NCI-H446 treated with DMSO at 0.1 percent for 48 hours (cell line): ENCODE results near the gene PFN3.

Source experiments
- DNase-seq: peaks from one replicate; lab custom pipeline; 2025; lab: John Stamatoyannopoulos, UW

PFN3 gene, protein sequence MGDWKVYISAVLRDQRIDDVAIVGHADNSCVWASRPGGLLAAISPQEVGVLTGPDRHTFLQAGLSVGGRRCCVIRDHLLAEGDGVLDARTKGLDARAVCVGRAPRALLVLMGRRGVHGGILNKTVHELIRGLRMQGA

DNA sequence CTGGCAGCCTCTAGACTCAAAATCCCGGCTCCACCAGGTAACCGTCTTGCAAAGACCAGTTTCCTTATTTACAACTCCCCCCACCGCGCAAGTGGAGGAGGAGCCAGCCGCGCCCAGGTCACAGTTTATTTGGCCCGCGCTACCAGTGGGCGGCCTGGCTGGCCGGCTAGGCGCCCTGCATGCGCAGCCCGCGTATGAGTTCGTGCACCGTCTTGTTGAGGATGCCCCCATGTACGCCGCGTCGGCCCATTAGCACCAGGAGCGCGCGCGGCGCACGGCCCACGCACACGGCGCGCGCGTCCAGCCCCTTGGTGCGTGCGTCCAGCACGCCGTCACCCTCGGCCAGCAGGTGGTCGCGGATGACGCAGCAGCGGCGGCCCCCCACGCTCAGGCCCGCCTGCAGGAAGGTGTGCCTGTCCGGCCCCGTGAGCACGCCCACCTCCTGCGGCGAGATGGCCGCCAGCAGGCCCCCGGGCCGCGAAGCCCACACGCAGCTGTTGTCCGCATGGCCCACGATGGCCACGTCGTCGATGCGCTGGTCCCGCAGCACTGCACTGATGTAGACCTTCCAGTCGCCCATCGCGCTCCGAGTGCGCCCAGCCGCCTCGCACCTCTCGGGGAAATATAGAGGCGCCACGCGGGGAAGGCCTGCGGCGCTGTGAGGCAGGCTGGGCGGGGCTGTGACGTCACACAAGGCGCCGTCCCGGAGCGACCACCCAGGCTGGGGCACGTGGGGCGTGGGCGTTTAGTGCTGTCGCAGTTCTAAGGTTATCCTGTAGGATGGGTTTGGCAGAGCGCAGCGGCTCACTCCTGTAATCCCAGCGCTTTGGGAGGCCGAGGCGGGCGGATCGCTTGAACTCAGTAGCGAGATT, at the start of gene PFN3:
PFN3 (minus strand) TSS at position 665 of the 872 bp plus-strand sequence; CDS start at position 580, 85 bp downstream.
- no peak for DNase-seq

DNA sequence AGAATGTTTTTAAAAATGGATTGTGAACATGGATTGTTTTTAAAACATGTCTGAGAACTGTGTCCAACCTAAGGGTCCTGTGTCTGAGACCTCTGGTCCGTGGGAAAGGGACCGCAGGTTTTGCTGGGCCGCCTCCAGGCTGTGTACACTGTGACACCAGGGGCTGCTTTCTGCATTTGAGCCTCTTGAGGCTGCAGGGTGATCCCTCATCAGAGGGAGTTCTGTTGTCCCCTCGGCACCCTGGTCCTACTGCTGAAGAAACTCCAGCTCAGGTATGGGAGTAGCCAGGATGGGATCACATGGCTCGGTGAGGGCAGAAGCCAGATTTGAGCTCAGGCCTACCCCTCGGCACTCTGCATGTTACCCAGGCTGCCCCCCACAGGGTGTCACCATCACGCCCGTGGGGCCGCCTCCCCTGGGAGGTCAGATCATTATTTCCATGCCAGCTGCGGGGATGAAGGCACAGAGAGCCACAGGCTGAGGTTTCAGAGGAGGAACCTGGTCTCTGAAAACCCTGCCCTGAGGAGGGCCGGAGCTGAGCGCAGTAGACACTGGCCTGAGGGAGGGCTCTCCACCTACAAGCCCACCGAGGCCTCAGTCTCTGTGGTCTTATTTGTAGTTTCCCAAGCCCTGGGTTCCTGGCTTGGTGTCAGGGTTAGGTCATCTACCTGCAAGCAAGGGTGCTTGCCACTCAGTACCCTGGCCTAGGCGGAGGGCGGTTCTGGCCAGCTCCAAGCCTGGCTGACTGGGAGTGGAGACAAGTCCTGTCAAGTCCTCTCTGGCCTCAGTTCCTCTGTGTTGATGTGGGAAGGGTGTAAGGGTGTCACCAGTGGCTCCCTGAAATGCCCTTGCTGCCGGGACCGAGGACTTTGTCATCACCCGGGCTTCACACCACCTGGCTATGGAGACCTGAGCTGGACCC, 48.9 kb upstream of the PFN3 start:
- no peak for DNase-seq

DNA sequence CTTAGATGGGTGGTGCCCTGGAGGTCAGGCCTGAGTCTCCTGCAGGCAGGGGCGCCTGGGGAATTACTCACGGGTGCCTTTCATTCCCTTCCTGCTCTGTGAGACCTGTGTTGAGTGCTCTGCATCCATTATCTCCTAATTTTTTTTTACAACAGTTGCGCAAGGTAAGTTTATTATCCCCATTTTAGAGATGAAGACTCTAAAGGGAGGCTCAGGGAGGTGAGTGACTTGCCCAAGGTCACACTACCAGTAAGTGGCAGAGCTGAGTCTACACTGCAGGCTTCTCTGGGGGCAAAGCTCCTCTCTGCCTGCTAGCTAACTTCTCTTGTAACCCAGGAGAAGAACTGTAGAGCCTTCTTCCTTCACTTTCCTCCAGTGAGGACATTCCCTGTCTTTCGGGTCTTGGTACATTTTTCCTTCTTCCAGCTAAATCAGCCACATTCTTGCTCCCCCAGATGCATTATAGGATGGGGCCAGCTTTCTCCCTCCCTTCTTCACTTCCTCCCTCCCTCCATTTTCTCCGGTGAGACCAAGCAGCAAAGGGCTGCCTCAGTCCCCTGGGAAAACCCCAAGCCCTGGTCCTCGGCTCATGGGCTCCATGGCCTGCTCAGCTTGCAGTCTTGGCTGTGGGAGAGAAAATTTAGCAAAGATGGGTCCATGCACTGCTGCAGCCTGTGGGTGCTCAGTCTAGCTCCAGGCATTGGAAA, 47.9 kb upstream of the PFN3 start:
- DNase-seq = no peak

DNA sequence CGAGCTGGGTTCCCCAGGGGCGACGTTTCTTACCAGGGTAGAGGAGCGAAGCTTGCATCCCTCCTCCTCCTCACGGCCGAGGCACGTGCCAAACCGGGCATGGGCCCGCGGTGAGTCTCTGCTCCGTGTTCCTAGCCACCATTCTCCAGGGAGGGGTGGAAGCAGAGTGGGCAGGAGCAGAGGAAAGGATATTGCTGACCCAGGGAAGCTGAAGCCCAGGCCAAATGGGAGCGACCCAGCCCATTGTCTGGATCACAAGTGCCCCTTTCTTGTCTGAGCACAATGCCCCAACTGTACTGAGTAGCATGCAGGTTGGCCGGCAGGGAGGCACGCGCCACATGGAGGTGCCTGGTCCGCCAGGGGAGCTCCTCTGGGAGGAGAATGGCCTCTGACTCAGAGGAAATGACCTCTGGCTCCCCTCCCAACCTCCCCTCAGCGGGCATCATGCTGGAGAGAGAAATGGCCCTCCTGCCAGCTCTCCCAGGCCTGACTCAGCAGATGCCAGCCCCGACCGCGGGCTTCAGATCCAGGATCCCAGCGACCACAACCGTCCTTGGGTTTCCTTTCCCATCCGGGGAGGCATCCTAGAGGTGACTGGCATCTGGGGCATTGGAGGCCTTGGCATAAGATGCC, 47.3 kb upstream of the PFN3 start:
- peak; percentile 15 for DNase-seq

DNA sequence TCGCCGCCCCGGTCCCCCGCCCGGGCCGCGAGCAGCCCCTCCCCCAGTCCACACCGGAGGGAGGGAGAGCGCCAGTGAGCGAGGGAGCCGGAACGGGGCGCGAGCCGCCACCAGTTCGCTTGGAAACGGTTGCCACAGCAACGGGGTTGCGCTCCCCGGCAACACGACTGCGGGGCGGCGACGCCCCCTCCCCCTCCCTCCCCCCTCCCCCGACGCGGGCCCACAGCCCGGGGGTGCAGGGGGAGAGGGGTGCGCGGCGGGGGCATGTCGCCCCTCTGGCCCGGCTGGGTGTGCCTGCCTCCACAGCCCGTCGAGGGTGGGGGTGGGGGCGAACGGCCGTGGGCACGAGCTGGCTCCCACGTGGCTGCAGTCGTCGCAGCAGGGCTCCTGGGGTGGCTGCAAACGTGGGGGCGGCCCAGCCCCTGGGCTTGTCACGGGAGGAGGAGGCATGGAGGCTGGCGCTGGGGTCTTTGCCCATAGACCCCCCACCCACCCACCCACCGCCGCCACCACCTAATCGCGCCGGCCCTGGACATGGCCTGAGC, 46.7 kb upstream of the PFN3 start:
- DNase-seq = peak; percentile 37

DNA sequence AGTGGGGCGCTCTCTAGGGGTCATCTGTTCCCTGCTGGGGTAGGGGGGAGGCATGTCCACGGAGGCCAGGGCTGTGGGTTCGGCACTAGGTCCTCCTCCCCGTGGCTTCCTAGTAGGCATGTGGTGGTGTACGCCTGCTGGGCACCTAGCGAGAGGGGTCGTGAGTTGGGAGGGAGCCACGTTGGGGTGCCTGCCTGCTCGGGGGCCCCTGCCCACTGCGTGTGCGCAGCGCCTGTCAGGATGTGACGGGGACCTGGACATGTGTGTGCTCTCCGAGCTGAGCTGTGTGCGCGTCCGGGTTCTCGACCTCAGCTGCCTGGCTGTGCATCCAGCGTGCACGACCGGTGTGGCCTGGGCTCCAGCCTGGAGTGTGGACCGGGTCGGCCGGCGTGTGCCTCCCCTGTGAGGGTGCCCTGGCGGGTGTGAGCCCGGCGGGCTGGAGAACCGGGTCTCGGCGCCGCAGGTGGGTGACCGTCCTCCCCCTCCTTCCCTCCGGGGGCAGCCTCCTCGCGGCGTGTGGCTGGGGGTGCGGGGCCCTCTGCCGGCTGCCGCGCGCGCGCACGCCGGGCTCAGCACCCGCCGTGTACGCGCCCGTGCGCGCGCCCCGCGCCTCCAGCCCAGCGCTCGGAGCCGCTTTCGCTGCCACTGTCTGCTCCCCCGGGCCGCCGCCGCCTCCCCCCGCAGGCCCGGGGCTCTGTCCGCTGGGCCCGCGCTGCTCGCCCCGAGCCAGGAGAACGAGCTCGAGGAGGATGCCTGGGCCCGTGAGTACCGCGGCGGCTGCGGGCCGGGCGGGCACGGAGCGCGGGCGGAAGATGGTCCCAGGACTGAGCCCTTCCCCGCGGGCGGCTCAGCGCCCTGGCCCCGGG, 46.0 kb upstream of the PFN3 start, which contains the start of gene PRR7:
PRR7 (plus strand) TSS at position 615 of the 866 bp plus-strand sequence. CDS start 8,254 bp downstream, outside the sequence.
- DNase-seq = peak; percentile 45

DNA sequence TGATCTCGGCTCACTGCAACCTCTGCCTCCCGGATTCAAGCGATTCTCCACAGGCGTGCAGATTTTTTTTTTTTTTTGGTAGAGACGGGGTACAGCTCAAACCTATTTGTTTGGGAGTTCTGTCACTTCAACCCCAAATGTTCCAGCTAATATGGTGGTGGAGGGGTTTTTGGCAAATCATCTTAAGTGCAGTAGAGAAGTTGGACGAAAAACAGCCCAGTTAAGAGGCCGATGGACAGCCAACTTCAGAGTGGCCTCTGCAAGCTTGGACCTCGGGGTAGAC, 45.4 kb upstream of the PFN3 start:
- DNase-seq = no peak

DNA sequence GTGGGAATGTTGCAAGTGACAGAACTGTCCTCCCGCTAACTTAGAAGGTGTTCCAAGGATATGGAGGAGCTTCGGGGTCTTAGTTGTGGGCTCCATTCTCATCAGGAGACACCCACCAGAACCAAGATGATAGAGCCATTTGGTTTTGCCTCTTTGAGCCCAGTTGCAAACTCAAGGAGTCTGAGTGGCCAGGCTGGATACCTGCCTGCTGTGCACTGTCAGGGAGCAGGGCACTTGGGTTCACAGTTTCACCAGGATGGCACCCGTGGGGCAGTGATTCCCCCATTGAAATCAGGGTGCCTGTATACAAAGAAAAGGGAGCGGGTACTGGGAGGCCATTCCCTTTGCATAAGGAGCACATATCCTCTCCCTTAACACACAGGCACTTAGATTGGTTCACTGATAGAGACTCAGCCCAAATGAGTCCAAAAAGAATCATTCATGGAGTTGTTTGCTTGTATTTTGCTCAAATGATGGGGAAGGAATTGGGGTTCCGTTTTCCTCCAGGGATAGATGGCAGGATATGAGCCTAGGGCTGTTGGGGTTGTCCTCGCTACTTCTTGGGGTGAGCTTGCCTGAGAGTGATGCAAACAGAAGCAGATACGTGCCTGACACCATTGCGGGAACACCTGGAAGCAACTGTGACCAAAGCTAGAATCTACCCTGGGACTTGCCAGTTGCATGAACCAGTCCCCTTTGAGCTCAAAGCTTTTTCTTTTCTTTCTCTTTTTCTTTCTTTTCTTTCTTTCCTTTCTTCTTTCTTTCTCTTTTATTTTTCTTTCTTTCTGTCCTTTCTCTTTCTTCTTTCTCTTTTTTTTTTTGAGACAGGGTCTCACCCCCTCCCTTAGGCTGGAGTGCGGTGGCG, 44.8 kb upstream of the PFN3 start:
- DNase-seq = no peak

DNA sequence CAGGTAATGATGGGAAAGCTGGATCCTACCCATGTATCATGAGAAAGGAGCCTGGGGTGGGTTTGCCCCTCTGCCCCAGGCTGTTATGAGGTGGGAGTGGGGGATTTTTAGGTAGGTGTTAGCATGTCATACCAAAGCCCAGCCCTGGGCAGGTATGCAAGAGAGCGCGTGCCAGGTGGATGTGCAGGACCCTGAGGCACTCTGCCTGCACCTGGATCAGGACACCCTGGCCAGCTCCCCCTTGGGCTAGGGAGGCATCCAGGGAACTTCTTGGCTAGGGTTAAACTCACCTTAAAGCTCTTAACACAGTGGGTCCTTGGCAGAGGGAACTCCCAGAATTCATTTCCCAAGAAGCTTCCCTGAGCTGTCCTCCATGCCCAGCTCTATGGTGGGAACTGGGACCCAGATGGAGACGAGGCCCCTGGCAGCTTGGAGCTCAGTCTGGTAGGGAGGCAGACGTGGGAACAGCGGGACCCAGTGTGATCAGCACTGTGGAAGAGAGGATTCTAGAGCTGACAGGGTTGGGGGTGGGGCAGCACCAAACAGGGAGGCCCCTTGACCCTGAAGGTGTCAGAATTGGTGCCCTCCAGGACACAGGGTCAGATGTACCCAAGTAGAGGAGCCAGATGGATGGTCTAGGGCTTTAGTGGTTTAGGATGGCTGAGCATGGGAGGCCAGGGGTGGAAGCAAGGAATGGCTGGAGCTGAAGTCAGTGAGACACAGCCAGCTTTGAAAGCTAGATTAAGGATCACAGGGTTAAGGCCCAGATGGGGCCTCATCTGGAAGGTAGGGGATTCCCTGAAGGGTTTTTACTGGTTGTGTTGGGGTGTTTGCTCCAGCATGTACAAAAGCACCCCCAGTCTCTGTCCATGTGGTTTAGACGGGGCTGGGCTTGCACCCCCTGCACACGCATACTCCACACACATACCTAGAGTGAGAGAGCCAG, 43.9 kb upstream of the PFN3 start:
- DNase-seq = no peak

DNA sequence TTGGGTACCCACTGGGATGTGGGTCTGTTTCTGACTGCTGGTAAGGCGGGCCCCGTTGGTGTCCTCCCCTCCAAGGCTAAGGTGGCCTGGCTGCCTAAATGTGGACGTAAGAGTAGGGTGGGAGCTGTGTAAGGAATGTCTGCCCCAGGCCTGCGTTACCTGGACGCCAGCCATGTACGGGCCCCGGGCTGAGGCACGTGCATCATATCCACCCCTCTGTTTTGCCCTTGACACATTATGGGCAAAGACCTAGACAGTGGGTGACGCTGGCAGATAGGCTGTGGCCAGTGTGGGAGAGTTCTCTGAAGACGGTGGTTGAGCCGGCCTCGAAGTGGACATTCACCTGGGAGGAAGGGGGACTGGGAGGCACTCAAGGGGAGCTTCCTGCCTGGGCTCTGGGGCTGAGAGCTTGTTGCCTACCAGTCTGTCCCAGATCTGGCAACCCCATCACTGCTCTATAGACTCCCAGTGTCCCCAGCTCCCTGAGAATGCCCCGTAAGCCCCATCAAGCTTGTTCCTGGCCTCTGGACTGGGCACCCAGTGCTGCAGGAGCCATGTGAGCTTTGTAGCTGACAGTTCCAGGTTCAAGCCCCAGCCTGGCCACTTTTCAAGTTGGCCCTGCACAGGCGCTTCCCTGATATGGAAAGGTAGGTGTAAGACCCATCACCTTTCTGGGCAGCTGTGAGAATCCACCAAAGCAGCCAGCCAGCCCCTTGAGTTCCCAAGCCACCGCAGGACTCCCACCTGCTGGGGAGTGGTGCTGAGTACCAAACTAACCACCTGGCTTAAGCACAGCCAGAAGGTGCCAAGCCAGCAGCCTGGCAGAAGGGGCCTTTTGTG, 42.9 kb upstream of the PFN3 start:
- no peak for DNase-seq

DNA sequence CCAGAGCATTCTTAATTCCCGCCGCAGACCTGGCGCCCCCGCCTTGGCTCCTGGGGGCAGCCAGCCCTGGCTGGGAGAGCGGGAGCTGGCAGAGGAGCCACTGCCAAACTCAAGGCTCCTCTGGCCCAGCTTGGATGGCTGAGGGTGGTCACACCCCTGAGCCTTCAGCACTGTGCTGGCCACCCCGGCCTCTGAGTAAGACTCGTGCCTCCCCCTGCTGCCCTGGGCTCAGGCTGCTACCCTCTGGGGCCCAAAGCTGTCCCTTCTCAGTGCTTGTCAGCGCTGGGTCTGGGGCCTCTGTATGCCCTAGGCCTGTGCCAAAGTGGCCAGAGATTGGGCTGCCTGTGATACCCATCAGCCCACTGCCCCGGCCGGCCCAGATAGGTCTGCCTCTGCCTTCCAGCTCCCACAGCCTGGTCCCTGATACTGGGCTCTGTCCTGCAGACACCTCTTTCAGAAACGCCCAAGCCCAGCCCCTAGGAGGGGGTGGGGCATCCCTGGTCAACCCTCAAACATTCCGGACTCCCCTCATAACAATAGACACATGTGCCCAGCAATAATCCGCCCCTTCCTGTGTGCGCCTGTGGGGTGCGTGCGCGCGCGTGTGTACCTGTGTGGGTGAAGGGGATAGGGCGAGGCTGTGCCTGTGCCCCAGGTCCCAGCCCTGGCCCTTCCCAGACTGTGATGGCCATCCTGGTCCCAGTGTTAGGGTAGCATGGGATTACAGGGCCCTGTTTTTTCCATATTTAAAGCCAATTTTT, 41.8 kb upstream of the PFN3 start:
- no peak for DNase-seq

DNA sequence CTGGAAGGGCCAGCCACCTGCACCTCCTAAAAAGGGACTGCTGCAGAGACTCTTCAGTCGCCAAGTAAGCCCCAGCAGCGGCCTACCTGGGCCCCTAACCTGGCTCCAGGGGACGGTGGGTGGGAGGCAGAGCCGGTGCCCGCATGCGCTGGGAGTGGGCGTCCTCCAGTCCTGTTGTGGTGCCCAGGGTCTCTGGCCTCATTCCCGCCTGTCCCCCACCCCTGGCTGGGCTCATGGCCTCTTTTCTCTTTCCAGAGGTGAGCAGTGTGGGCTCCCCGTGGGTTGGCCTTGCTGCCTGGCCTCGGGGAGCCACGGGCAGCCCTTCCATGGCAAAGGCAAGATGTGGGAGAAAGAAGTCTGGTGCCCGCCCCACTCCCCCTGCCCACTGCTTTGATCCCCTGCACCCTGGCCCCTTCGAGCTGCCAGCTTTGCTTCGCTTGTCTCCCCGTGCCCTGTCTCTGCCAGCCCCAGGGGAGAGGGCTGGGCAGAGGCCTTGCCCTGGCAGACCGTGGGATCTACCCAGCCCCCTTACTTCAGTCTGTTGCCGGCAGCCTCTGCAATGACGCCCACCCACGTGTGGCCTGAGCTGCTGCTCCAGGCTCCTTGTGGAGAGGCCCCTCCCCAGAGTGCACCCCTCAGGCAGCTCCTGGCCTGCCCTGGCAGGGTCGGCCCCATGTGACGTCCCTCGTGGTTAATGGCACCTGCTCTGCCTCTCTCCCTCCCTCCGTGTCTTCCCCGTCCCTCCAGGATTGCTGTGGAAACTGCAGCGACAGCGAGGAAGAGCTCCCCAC, 40.7 kb upstream of the PFN3 start:
- DNase-seq = no peak

DNA sequence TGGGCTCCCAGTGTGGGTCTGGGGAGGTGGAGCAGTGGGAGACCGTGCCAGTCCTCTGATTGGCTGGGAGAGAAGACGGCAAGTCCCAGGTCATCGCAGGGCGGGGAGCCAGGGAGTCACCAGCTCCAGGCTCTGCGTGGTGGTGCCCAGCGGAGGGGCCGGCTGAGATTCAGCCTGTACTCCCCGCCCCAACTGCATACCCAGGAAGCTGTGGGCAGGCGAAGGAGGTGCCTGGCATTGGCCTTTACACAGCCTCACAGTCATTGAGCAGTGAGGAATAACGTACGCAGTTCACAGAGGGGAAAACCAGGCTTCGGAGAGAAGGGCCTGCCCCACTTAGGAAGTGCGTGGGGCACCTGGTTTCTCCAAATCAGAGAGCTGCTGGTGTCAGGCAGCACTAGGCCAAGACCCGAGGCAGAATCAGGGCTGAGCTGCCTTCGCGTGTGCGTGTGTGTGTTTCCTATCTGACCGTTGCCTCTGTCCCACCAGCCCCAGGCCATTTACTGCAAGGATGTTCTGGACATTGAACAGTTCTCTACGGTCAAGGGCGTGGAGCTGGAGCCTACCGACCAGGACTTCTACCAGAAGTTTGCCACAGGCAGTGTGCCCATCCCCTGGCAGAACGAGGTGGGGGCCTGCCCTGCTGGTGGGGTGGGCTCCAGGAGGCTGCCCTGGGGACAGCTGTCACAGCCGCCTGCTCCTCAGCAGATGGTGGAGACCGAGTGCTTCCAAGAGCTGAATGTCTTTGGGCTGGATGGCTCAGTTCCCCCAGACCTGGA, 39.9 kb upstream of the PFN3 start:
- DNase-seq = no peak

DNA sequence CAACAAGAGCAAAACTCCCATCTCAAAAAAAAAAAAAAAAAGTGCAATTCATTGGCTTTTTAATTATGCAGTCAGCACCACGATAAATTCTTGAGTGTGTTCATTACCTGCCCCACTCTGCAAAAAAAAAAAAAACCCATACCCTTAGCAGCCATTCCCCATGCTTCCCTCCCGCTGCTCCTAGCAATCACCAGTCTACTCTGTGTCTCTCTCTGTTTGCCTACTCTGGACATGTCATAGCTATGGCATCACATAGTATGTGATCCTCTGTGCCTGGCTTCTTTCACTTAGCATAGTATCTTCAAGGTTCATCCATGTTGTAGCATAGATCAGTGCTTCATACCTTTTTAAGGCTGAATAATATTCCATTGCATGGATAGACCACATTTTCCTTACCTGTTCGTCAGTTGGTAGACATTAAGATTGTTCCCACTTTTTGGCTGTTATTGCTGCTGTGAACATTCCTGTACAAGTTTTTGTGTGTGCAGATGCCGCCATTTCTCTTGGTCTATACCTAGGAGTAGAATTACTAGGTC, 39.1 kb upstream of the PFN3 start:
- DNase-seq = no peak

DNA sequence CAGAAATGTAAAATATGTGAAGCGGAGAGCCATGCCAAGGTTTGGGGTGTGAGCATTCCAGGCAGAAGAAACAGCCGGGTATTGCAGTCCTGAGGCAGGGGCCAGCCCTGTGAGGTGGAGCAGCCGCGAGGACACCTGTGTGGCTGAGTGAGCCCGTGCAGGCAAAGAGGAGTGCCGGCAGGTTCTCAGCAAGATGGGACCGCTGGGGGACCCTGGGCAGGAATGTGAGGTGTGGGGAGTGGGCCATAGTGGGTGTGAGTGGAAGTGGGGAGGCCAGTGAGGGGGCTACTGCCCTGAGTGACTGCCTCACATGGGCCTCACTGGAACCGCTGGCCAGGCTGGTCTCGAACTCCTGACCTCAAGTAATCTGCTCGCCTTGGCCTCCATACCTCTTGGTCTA, 38.0 kb upstream of the PFN3 start:
- no peak for DNase-seq
